PFSK-1 (cell line): ENCODE data around the gene CHD6.

Source experiments
- FOXP2 ChIP-seq: optimal IDR thresholded peaks from 2 replicates; pipeline ENCODE3; 2011; ENCODE audit warnings: borderline replicate concordance, control low read depth, inconsistent platforms; ENCODE audit not compliant: insufficient read depth; ENCODE audit errors: extremely low read length, extremely low read depth
- POLR2AphosphoS5 ChIP-seq: IDR thresholded peaks from 2 replicates; pipeline ENCODE4 v1.6.1; 2012; ENCODE audit warnings: low read depth, mild to moderate bottlenecking, control low read depth, low read length, moderate library complexity
- REST ChIP-seq, 2 experiments: IDR thresholded peaks; 2 replicates each; pipeline versions ENCODE4 v1.6.1 to v1.8.0; 2011 to 2012; ENCODE audit warnings: low read depth in 2 of 2, low read length in 2 of 2, control low read depth in 1 of 2, inconsistent platforms in 1 of 2, mild to moderate bottlenecking in 1 of 2, moderate library complexity in 1 of 2; ENCODE audit not compliant: insufficient read depth in 1 of 2
- SIN3A ChIP-seq: IDR thresholded peaks from 2 replicates; pipeline ENCODE4 v1.6.1; 2012; ENCODE audit warnings: mild to moderate bottlenecking, low read length, moderate library complexity, borderline replicate concordance; ENCODE audit not compliant: insufficient read depth
- TAF1 ChIP-seq: IDR thresholded peaks from 2 replicates; pipeline ENCODE4 v1.6.1; 2012; ENCODE audit warnings: low read length, control low read depth, borderline replicate concordance; ENCODE audit not compliant: insufficient read depth

Gene CHD6

GRCh38 chr20:41567615-41568014 is 50.6 kb downstream of the CHD6 start:
- TF ChIP-seq POLR2AphosphoS5 (no peak), SIN3A (no peak), FOXP2 (no peak), REST (IDR thresholded peaks at IDR 0.05; ENCODE audit: insufficient read depth in 1 of 2, low read depth in 2 of 2, low read length in 2 of 2) (no peak), TAF1 (no peak)

- no peak for TF ChIP-seq TAF1
- no peak for TF ChIP-seq SIN3A
- no peak for TF ChIP-seq REST (IDR thresholded peaks at IDR 0.05; ENCODE audit: insufficient read depth in 1 of 2, low read depth in 2 of 2, low read length in 2 of 2)
- no peak for TF ChIP-seq POLR2AphosphoS5
- TF ChIP-seq FOXP2 = no peak
Observed at GRCh38 chr20:41566896-41567527, 51.2 kb downstream of the CHD6 start.

DNA sequence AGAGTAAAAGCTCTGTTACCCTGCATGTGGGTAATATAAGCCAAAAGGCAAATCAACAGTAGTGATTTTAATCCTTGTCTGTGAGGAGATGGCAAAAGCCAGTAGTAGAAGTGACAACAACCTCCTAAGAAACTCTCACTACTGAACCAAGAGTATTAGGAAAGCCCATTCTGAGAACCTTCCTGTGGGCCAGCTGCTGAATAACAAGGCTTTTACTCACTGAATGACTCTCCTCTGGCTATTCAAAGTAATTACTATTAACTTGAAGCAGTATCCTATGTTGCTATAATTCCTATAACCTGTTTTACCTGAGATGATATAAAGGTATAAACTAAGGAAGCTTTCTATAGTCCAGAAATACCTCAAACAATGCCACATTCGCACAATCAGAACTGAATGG is 55.1 kb downstream of the CHD6 start:
- TF ChIP-seq TAF1 = no peak
- no peak for TF ChIP-seq FOXP2
- no peak for TF ChIP-seq POLR2AphosphoS5
- no peak for TF ChIP-seq SIN3A
- TF ChIP-seq REST (IDR thresholded peaks at IDR 0.05; ENCODE audit: insufficient read depth in 1 of 2, low read depth in 2 of 2, low read length in 2 of 2) = no peak

- TF ChIP-seq FOXP2 (no peak), TAF1 (no peak), POLR2AphosphoS5 (no peak), REST (IDR thresholded peaks at IDR 0.05; ENCODE audit: insufficient read depth in 1 of 2, low read depth in 2 of 2, low read length in 2 of 2) (no peak), SIN3A (no peak)
Observed at GRCh38 chr20:41560970-41561369, 57.2 kb downstream of the CHD6 start.

DNA sequence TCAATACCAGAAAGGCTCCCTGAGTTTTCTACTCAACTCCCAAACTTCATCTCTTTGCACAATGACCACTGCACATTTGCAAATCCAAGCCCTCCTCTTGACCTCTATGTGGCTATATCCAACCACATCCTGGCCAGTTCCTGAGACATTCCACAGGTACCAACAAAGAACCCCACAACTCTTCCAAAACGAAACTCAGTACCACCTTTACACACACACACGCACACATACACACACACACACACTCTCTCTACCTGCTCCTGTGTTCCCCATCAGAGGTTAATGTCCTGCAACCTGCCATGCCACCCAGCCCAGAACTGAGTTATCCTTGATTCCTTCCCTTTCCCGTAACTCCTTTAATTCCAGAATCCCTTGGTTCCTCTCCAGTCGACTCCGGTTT is 58.5 kb downstream of the CHD6 start:
- TF ChIP-seq POLR2AphosphoS5 (no peak), TAF1 (no peak), FOXP2 (no peak), REST (IDR thresholded peaks at IDR 0.05; ENCODE audit: insufficient read depth in 1 of 2, low read depth in 2 of 2, low read length in 2 of 2) (no peak), SIN3A (no peak)
